Activated naive CD4-positive, alpha-beta T cell treated with anti-CD3 and anti-CD28 coated beads, Interleukin-2, amount 50 U/mL, for 24 hours (primary cell): ENCODE results near the gene CXCL3.
"Not testable (repeated sequence)": the region's sequence is repeated elsewhere in the genome, so short reads cannot be mapped to it uniquely, and the experiment has no call there.

Source experiments
- H3K27ac Mint-ChIP-seq: one replicate; pipeline ENCODE4 v1.8.0; 2021; ENCODE audit warnings: mild to moderate bottlenecking, mixed read lengths
- H3K27me3 Mint-ChIP-seq: one replicate; pipeline ENCODE4 v1.8.0; 2021; ENCODE audit warnings: mixed read lengths
- H3K36me3 Mint-ChIP-seq: one replicate; pipeline ENCODE4 v1.8.0; 2021; ENCODE audit warnings: mixed read lengths
- H3K4me1 Mint-ChIP-seq: one replicate; pipeline ENCODE4 v1.8.0; 2021; ENCODE audit warnings: mixed read lengths
- H3K4me3 Mint-ChIP-seq: one replicate; pipeline ENCODE4 v1.8.0; 2021; ENCODE audit warnings: mild to moderate bottlenecking, mixed read lengths
- H3K9me3 Mint-ChIP-seq: one replicate; pipeline ENCODE4 v1.8.0; 2021; ENCODE audit warnings: mixed read lengths

CXCL3 gene

GRCh38 chr4:74038425-74039314 is at the start of gene CXCL3:
CXCL3 (minus strand) TSS chr4:74038689; CDS start chr4:74038611, 78 bp downstream.
- Mint-ChIP-seq H3K4me3 (peak within 1 kb of the TSS; percentile 82), H3K4me1 (peaks cover 17% of the 10 kb centered on the region), H3K27ac (no peak within 1 kb of the TSS), H3K27me3 (peaks cover 44% of the 10 kb centered on the region), H3K36me3 (no peaks in the 10 kb centered on the region), H3K9me3 (no peaks in the 10 kb centered on the region)

- H3K4me3 Mint-ChIP-seq = no peak overlapping the region
Measured at GRCh38 chr4:74087481-74087880, 49.0 kb upstream of the CXCL3 start.

GRCh38 chr4:74085669-74086068 is 47.2 kb upstream of the CXCL3 start:
- H3K9me3 Mint-ChIP-seq = no peaks in the 10 kb centered on the region
- H3K4me1 Mint-ChIP-seq = no peaks in the 10 kb centered on the region
- H3K36me3 Mint-ChIP-seq = no peaks in the 10 kb centered on the region
- no peak overlapping the region for H3K4me3 Mint-ChIP-seq
- no peak overlapping the region for H3K27ac Mint-ChIP-seq
- H3K27me3 Mint-ChIP-seq = peaks cover 7% of the 10 kb centered on the region

More at GRCh38 chr4:74087481-74087880, 49.0 kb upstream of the CXCL3 start:
- Mint-ChIP-seq H3K4me1 (no peaks in the 10 kb centered on the region), H3K27me3 (peaks cover 5% of the 10 kb centered on the region), H3K9me3 (no peaks in the 10 kb centered on the region), H3K36me3 (no peaks in the 10 kb centered on the region), H3K27ac (no peak overlapping the region)

GRCh38 chr4:74084984-74085383 is 46.5 kb upstream of the CXCL3 start:
- Mint-ChIP-seq H3K9me3 (peaks cover 5% of the 10 kb centered on the region), H3K4me3 (no peak overlapping the region), H3K4me1 (no peaks in the 10 kb centered on the region), H3K27me3 (peaks cover 7% of the 10 kb centered on the region), H3K36me3 (no peaks in the 10 kb centered on the region), H3K27ac (no peak overlapping the region)

- Mint-ChIP-seq H3K9me3 (peaks cover 5% of the 10 kb centered on the region), H3K4me1 (no peaks in the 10 kb centered on the region), H3K27me3 (peaks cover 7% of the 10 kb centered on the region), H3K36me3 (no peaks in the 10 kb centered on the region), H3K4me3 (no peak overlapping the region), H3K27ac (no peak overlapping the region)
Measured at GRCh38 chr4:74083546-74083945, 45.1 kb upstream of the CXCL3 start.

- Mint-ChIP-seq H3K27me3 (peaks cover 7% of the 10 kb centered on the region), H3K9me3 (peaks cover 5% of the 10 kb centered on the region), H3K4me3 (no peak overlapping the region), H3K4me1 (no peaks in the 10 kb centered on the region), H3K36me3 (no peaks in the 10 kb centered on the region), H3K27ac (no peak overlapping the region)
Measured at GRCh38 chr4:74081035-74081434, 42.5 kb upstream of the CXCL3 start.

- H3K27me3 Mint-ChIP-seq, H3K4me3 Mint-ChIP-seq, H3K9me3 Mint-ChIP-seq, H3K36me3 Mint-ChIP-seq, H3K4me1 Mint-ChIP-seq, H3K27ac Mint-ChIP-seq: not testable (repeated sequence)
Measured at GRCh38 chr4:74080351-74080750, 41.9 kb upstream of the CXCL3 start.

GRCh38 chr4:74079024-74079423 is 40.5 kb upstream of the CXCL3 start:
- not testable (repeated sequence) for H3K4me1 Mint-ChIP-seq, H3K27ac Mint-ChIP-seq, H3K9me3 Mint-ChIP-seq, H3K4me3 Mint-ChIP-seq, H3K27me3 Mint-ChIP-seq, H3K36me3 Mint-ChIP-seq

- Mint-ChIP-seq H3K27me3 (peaks cover 6% of the 10 kb centered on the region), H3K4me3 (no peak overlapping the region), H3K4me1 (no peaks in the 10 kb centered on the region), H3K9me3 (no peaks in the 10 kb centered on the region), H3K36me3 (no peaks in the 10 kb centered on the region), H3K27ac (no peak overlapping the region)
Measured at GRCh38 chr4:74073358-74073757, 34.9 kb upstream of the CXCL3 start.

- no peaks in the 10 kb centered on the region for H3K4me1 Mint-ChIP-seq
- no peak overlapping the region for H3K4me3 Mint-ChIP-seq
- H3K27ac Mint-ChIP-seq = no peak overlapping the region
- H3K9me3 Mint-ChIP-seq = no peaks in the 10 kb centered on the region
- H3K27me3 Mint-ChIP-seq = peaks cover 6% of the 10 kb centered on the region
- no peaks in the 10 kb centered on the region for H3K36me3 Mint-ChIP-seq
Measured at GRCh38 chr4:74072739-74073138, 34.2 kb upstream of the CXCL3 start.

GRCh38 chr4:74067586-74067985 is 29.1 kb upstream of the CXCL3 start:
- H3K4me1 Mint-ChIP-seq = no peaks in the 10 kb centered on the region
- no peak overlapping the region for H3K4me3 Mint-ChIP-seq
- no peaks in the 10 kb centered on the region for H3K9me3 Mint-ChIP-seq
- H3K27me3 Mint-ChIP-seq = peaks cover 8% of the 10 kb centered on the region
- no peaks in the 10 kb centered on the region for H3K36me3 Mint-ChIP-seq
- H3K27ac Mint-ChIP-seq = no peak overlapping the region

- Mint-ChIP-seq H3K4me3 (no peak overlapping the region), H3K36me3 (no peaks in the 10 kb centered on the region), H3K27ac (no peak overlapping the region), H3K27me3 (peaks cover 8% of the 10 kb centered on the region), H3K9me3 (no peaks in the 10 kb centered on the region), H3K4me1 (no peaks in the 10 kb centered on the region)
Measured at GRCh38 chr4:74066232-74066631, 27.7 kb upstream of the CXCL3 start.

GRCh38 chr4:74065115-74065642 is 26.7 kb upstream of the CXCL3 start:
- peaks cover 4% of the 10 kb centered on the region for H3K27me3 Mint-ChIP-seq
- no peaks in the 10 kb centered on the region for H3K4me1 Mint-ChIP-seq
- no peak overlapping the region for H3K4me3 Mint-ChIP-seq

GRCh38 chr4:74063859-74064258 is 25.4 kb upstream of the CXCL3 start:
- H3K36me3 Mint-ChIP-seq = no peaks in the 10 kb centered on the region
- H3K4me3 Mint-ChIP-seq = no peak overlapping the region
- H3K27ac Mint-ChIP-seq = no peak overlapping the region
- H3K27me3 Mint-ChIP-seq = peaks cover 6% of the 10 kb centered on the region
- H3K4me1 Mint-ChIP-seq = no peaks in the 10 kb centered on the region
- H3K9me3 Mint-ChIP-seq = no peaks in the 10 kb centered on the region

More at GRCh38 chr4:74065115-74065642, 26.7 kb upstream of the CXCL3 start:
- no peak overlapping the region for H3K27ac Mint-ChIP-seq
- H3K36me3 Mint-ChIP-seq = no peaks in the 10 kb centered on the region
- no peaks in the 10 kb centered on the region for H3K9me3 Mint-ChIP-seq

- Mint-ChIP-seq H3K27me3 (peaks cover 6% of the 10 kb centered on the region), H3K27ac (no peak overlapping the region), H3K9me3 (no peaks in the 10 kb centered on the region), H3K36me3 (no peaks in the 10 kb centered on the region), H3K4me3 (no peak overlapping the region), H3K4me1 (no peaks in the 10 kb centered on the region)
Measured at GRCh38 chr4:74062953-74063352, 24.5 kb upstream of the CXCL3 start.

- Mint-ChIP-seq H3K36me3 (no peaks in the 10 kb centered on the region), H3K9me3 (no peaks in the 10 kb centered on the region), H3K27ac (no peak overlapping the region), H3K4me1 (no peaks in the 10 kb centered on the region), H3K27me3 (peaks cover 3% of the 10 kb centered on the region), H3K4me3 (no peak overlapping the region)
Measured at GRCh38 chr4:74061430-74061829, 22.9 kb upstream of the CXCL3 start.
